ENCODE measurements around the gene GANAB. TPM values are rescaled to one million over a fixed set of nuclear protein-coding genes. Genes with fewer than 3 reads are reported as not detected.
A peak's percentile ranks its signal among the peaks of the same experiment; 100 is the strongest.

Gene GANAB
- total RNA-seq, 4 donors from 2014 or later = 131 to 146 (median 140) TPM

DNA sequence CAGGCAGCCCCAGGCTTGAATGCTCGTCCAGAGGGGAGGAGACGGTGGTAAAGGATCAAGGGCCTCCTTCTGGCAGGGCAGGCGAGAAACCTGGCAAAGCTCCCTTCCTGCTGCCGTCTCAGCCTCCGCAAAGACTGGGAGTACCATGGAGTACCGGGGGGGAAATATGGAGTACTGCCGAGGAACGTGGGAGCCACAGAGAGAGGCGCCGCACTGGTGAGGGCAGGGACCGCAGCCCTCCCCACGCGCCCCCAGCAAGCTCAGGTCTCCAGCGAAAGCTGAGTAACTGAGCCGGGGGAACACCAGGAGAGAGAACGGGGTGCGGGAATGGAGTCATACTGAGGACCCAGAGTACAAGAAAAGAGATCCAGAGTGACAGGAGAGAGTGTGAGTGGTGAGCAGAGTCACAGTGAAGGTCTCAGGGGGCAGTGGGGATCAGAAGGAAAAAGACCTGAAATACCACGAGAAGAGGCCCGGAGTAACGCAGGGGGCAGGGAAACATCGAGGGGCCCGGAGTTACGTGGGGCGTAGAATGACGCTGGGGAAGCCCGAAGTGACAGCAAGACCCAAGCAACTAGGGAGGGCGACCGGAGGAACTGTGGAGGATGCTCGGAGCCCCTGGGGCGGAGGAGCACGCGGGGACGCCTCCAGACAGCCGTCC lies 34.6 kb downstream of the GANAB start:
- H3K27me3 ChIP-seq = no peaks in the 10 kb centered on the region
- H3K36me3 ChIP-seq = peaks cover 0 to 16% (median 0%) of the 10 kb centered on the region in 3 donors
- H3K9me3 ChIP-seq = no peaks in the 10 kb centered on the region
- H3K4me3 ChIP-seq = peak overlapping the region; percentile 71 to 92 (median 80)
- H3K27ac ChIP-seq = peak overlapping the region; percentile 93 to 98 (median 96)
- peak in 2 of 3 donors; percentile 52 to 61 for DNase-seq
- TF ChIP-seq, protein P1, sequence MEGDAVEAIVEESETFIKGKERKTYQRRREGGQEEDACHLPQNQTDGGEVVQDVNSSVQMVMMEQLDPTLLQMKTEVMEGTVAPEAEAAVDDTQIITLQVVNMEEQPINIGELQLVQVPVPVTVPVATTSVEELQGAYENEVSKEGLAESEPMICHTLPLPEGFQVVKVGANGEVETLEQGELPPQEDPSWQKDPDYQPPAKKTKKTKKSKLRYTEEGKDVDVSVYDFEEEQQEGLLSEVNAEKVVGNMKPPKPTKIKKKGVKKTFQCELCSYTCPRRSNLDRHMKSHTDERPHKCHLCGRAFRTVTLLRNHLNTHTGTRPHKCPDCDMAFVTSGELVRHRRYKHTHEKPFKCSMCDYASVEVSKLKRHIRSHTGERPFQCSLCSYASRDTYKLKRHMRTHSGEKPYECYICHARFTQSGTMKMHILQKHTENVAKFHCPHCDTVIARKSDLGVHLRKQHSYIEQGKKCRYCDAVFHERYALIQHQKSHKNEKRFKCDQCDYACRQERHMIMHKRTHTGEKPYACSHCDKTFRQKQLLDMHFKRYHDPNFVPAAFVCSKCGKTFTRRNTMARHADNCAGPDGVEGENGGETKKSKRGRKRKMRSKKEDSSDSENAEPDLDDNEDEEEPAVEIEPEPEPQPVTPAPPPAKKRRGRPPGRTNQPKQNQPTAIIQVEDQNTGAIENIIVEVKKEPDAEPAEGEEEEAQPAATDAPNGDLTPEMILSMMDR (IDR thresholded peaks at IDR 0.05) = peak in 2 of 6 experiments; percentile 3 to 5
- TF ChIP-seq POLR2A (IDR thresholded peaks at IDR 0.05) = no peak
- peaks cover 3 to 26% (median 13%) of the 10 kb centered on the region in 4 donors for H3K4me1 ChIP-seq

DNA sequence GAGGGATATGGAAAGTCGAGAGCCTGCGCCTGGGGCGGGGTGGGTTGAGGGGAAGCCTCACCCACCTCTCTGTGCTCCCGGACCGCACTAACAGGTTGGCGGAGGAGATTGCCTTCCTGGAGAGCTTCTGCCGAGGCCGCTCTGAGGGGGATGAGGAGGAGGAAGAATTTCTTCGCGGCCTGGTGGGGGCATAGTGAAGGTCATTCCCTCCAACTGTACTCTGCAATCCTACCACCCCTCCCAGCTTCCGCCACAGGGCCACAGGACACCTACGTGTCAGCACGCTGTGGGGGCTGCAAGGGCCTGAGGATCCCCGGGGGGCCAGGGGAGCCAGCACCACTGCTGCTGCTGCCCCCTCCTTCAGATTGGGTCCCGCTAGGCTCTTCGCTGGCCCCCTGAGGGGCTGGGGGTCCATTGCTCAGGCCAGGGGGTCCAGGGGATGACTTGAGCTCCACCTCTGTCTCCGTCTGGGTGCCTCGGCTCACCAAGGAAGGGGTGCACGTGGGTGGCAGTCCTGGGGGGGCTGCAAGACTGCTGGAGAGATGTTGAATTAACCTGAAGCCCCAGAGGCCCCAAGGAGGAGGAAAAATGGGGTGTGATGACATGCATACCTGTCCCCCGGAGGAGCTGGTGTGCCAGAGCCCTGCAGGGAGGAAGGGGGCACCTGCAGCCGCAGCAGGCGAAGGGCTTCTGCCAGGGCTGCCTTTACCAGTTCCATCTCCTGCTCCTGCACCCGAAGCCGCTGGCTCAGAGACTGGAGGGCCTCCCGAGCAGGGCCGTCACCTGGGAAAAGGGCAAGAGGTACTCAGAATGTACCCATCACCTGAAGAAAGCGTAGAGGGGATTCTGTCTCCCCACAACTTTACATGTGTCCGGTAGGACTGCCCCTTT lies 35.4 kb downstream of the GANAB start:
- Histone ChIP-seq H3K4me3 (peak overlapping the region; percentile 71 to 92 (median 80)), H3K27me3 (no peaks in the 10 kb centered on the region), H3K27ac (peak overlapping the region; percentile 93 to 98 (median 96))

DNA sequence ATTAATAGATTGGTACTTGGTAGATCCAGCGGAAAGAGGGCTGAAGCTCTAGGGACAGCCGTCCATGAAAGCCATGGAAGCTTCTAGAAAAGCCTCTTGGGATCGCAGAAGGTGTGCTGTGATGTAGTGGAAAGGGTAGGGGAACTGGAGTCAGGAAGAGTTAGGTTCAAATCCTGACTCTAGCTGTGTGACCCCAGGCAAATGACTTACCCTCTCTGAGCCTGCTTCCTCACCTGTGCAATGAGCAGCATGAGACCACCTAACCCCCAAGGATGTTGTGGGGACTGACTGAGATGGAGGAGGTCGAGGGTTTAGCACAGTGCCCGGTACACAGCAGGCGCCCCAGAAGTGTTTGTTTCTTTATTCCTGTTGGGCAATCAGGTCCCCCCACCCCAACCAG lies 36.0 kb downstream of the GANAB start:
- H3K4me1 ChIP-seq = peaks cover 3 to 27% (median 13%) of the 10 kb centered on the region in 4 donors
- no peak overlapping the region for H3K27ac ChIP-seq
- peaks cover 0 to 12% (median 0%) of the 10 kb centered on the region in 3 donors for H3K36me3 ChIP-seq
- H3K4me3 ChIP-seq = no peak overlapping the region
- H3K9me3 ChIP-seq = no peaks in the 10 kb centered on the region
- no peak for DNase-seq
- H3K27me3 ChIP-seq = no peaks in the 10 kb centered on the region
- TF ChIP-seq, protein P1 (IDR thresholded peaks at IDR 0.05) = no peak
- no peak for TF ChIP-seq POLR2A (IDR thresholded peaks at IDR 0.05)

More for the DNA sequence above, 35.4 kb downstream of the GANAB start:
- Histone ChIP-seq H3K4me1 (peaks cover 3 to 27% (median 13%) of the 10 kb centered on the region in 4 donors), H3K36me3 (peaks cover 0 to 10% (median 0%) of the 10 kb centered on the region in 3 donors), H3K9me3 (no peaks in the 10 kb centered on the region)
- DNase-seq = no peak
- TF ChIP-seq, protein P1 (IDR thresholded peaks at IDR 0.05) = no peak
- TF ChIP-seq POLR2A (IDR thresholded peaks at IDR 0.05) = no peak

DNA sequence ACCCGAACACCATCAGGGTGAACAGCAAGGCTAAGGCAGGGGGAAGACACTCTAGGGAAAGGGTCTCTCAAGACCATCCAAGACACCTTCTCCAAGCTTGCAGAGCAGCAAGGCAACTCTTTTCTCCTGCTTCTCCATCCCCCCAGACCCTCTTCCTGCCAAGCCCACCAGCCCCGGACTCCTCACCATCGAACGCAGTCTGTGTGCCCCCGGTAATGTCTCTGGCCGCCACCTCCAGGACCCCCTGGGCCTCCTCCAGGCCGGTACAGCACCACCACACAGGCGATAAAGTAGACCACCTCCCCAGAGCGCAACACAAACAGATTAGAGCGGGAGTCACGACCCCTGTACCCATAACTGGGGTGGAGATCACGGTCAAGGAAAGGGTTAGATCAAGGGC lies 37.6 kb downstream of the GANAB start:
- DNase-seq = no peak
- H3K4me1 ChIP-seq = peaks cover 3 to 24% (median 13%) of the 10 kb centered on the region in 4 donors
- H3K9me3 ChIP-seq = no peaks in the 10 kb centered on the region
- no peak overlapping the region for H3K4me3 ChIP-seq
- TF ChIP-seq POLR2A (IDR thresholded peaks at IDR 0.05) = no peak
- TF ChIP-seq, protein P1 (IDR thresholded peaks at IDR 0.05) = no peak
- no peaks in the 10 kb centered on the region for H3K27me3 ChIP-seq
- peaks cover 0 to 10% (median 0%) of the 10 kb centered on the region in 3 donors for H3K36me3 ChIP-seq
- H3K27ac ChIP-seq = no peak overlapping the region

DNA sequence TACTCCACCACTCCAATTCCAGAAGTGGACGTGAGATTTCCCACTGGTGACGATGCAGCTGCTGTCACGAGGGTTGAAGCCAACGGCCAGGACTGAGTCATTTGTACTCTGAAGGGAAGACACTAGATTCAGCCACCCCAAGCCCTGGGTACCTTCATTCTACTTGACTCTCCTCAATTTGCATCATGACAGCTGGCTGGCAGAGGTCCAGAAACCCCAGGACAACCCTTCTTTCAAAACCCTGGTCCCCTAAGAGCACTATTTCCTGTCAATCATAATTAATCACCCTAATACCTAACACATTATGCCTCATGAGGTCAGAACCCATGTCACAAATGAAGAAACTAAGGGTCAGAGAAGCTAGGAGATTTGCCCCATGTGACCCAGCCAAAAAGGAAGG lies 38.7 kb downstream of the GANAB start:
- Histone ChIP-seq H3K4me1 (peaks cover 3 to 24% (median 11%) of the 10 kb centered on the region in 4 donors), H3K27ac (no peak overlapping the region), H3K27me3 (no peaks in the 10 kb centered on the region), H3K9me3 (no peaks in the 10 kb centered on the region), H3K36me3 (peaks cover 0 to 10% (median 0%) of the 10 kb centered on the region in 3 donors), H3K4me3 (no peak overlapping the region)
- no peak for TF ChIP-seq POLR2A (IDR thresholded peaks at IDR 0.05)
- TF ChIP-seq, protein P1 (IDR thresholded peaks at IDR 0.05) = no peak
- DNase-seq = no peak
